ENCODE measurements around the gene LHFPL6.

DNA sequence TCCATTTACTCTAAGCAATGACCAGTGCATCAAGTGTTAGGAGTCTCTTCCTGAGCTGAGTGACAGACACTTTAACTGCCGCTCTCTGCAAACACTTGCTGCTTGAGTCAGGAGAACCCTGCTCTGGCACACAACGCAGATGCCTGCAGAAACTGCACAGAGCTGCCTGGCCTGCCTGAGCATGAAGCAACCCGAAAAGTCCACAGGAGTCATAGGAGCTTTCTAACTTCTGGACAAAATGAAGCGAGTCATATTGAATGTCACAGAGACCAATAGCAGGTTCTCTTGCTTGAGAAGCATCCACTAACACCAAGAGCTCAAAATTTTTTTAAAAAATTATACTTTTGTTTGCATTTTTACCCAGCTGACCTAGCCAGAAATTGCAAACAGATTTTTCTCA lies 232.4 kb downstream of the LHFPL6 start:
- no peak for TF ChIP-seq CTCF (IDR thresholded peaks at IDR 0.05)
- TF ChIP-seq POLR2AphosphoS5 (IDR thresholded peaks at IDR 0.05): no peak
